Esophagus (tissue), 2 donors: ENCODE measurements around the gene SNX7. TPM values are rescaled to one million over a fixed set of nuclear protein-coding genes. Genes with fewer than 3 reads are reported as not detected.

Experiments used
- H3K27ac ChIP-seq, 2 donors: one replicate each; pipeline ENCODE4 v1.5.1; 2013; ENCODE audit warnings: low read depth in 2 of 2, mild to moderate bottlenecking in 2 of 2, inconsistent platforms in 1 of 2, low read length in 1 of 2, moderate library complexity in 1 of 2
- H3K27me3 ChIP-seq, 2 donors: one replicate each; pipeline ENCODE4 v1.6.1; 2013; ENCODE audit warnings: low read length in 2 of 2, control low read depth in 1 of 2, mild to moderate bottlenecking in 1 of 2; ENCODE audit not compliant: insufficient read depth in 2 of 2, control insufficient read depth in 1 of 2
- H3K36me3 ChIP-seq, 2 donors: one replicate each; pipeline ENCODE4 v1.6.1; 2013; ENCODE audit warnings: low read length in 1 of 2; ENCODE audit not compliant: control insufficient read depth in 2 of 2, insufficient read depth in 2 of 2
- H3K4me1 ChIP-seq, 2 donors: one replicate each; pipeline ENCODE4 v1.6.1; 2013; ENCODE audit warnings: low read length in 1 of 2; ENCODE audit not compliant: control insufficient read depth in 2 of 2, insufficient read depth in 2 of 2
- H3K4me3 ChIP-seq, 2 donors: one replicate each; pipeline ENCODE4 v1.5.1; 2013; ENCODE audit warnings: low read length in 2 of 2, mild to moderate bottlenecking in 2 of 2, low read depth in 1 of 2, moderate library complexity in 1 of 2
- H3K9me3 ChIP-seq, 2 donors: one replicate each; pipeline ENCODE4 v1.6.1; 2013; ENCODE audit warnings: mild to moderate bottlenecking in 2 of 2, low read depth in 1 of 2, low read length in 1 of 2, moderate library complexity in 1 of 2; ENCODE audit not compliant: control insufficient read depth in 2 of 2, insufficient read depth in 1 of 2
- WGBS, 2 donors: extraction: QIAGEN DNeasy Blood & Tissue Kit; methylation state at CpG; one replicate each; pipeline ENCODE4 v1.1.7; 2013; 5-methylcytosine and 5-hydroxymethylcytosine counted together
- polyA plus RNA-seq, 2 donors: library from polyadenylated mRNA; stranded (reverse); fragments of 200-250 nt; gene quantifications; one replicate each; pipeline ENCODE4 v1.2.3, GENCODE V29; 2013
- donor health status: healthy with polysubstance abuse.
- donor health status: Bipolar disorder and iron deficiency.

Gene SNX7
- polyA plus RNA-seq, 2 donors: 2.7 to 14.7 TPM

- H3K4me1 ChIP-seq: no peaks in the 10 kb centered on the region
- no peaks in the 10 kb centered on the region for H3K27me3 ChIP-seq
- 83 to 89% methylated on average over 4 of the region's 4 CpGs for WGBS, 2 donors
- H3K27ac ChIP-seq: no peak overlapping the region
- H3K4me3 ChIP-seq: no peak overlapping the region
- H3K36me3 ChIP-seq: no peaks in the 10 kb centered on the region
- H3K9me3 ChIP-seq: no peaks in the 10 kb centered on the region
Observed at GRCh38 chr1:98706173-98706843, 44.8 kb downstream of the SNX7 start.

- Histone ChIP-seq H3K36me3 (no peaks in the 10 kb centered on the region), H3K4me1 (no peaks in the 10 kb centered on the region), H3K27me3 (no peaks in the 10 kb centered on the region), H3K27ac (no peak overlapping the region), H3K4me3 (no peak overlapping the region), H3K9me3 (no peaks in the 10 kb centered on the region)
Observed at GRCh38 chr1:98707556-98707955, 46.0 kb downstream of the SNX7 start.

- H3K4me3 ChIP-seq: no peak overlapping the region
- no peaks in the 10 kb centered on the region for H3K4me1 ChIP-seq
- H3K36me3 ChIP-seq: no peaks in the 10 kb centered on the region
- H3K27me3 ChIP-seq: no peaks in the 10 kb centered on the region
- no peak overlapping the region for H3K27ac ChIP-seq
- whole genome bisulfite sequencing, 2 donors: 91% methylated on average over 3 of the region's 3 CpGs
- no peaks in the 10 kb centered on the region for H3K9me3 ChIP-seq
Observed at GRCh38 chr1:98709906-98710305, 48.4 kb downstream of the SNX7 start.

GRCh38 chr1:98723574-98723973 lies 62.1 kb downstream of the SNX7 start:
- Histone ChIP-seq H3K4me3 (no peak overlapping the region), H3K36me3 (no peaks in the 10 kb centered on the region), H3K27ac (no peak overlapping the region), H3K27me3 (no peaks in the 10 kb centered on the region), H3K9me3 (no peaks in the 10 kb centered on the region), H3K4me1 (no peaks in the 10 kb centered on the region)
- WGBS, 2 donors: 86 to 87% methylated on average over 8 of the region's 8 CpGs

GRCh38 chr1:98732985-98733781 lies 71.7 kb downstream of the SNX7 start:
- Histone ChIP-seq H3K27ac (no peak overlapping the region), H3K9me3 (no peaks in the 10 kb centered on the region), H3K4me3 (no peak overlapping the region), H3K27me3 (no peaks in the 10 kb centered on the region), H3K36me3 (no peaks in the 10 kb centered on the region), H3K4me1 (no peaks in the 10 kb centered on the region)
- 59 to 67% methylated on average over 9 of the region's 9 CpGs for WGBS, 2 donors

GRCh38 chr1:98733782-98734112 lies 72.2 kb downstream of the SNX7 start:
- no peaks in the 10 kb centered on the region for H3K4me1 ChIP-seq
- no peak overlapping the region for H3K27ac ChIP-seq
- H3K4me3 ChIP-seq: no peak overlapping the region
- H3K36me3 ChIP-seq: no peaks in the 10 kb centered on the region
- H3K9me3 ChIP-seq: no peaks in the 10 kb centered on the region
- H3K27me3 ChIP-seq: no peaks in the 10 kb centered on the region

GRCh38 chr1:98735756-98736155 lies 74.2 kb downstream of the SNX7 start:
- Histone ChIP-seq H3K4me1 (peaks cover 0 to 2% of the 10 kb centered on the region in 2 donors), H3K27me3 (no peaks in the 10 kb centered on the region), H3K4me3 (no peak overlapping the region), H3K9me3 (no peaks in the 10 kb centered on the region), H3K27ac (no peak overlapping the region), H3K36me3 (no peaks in the 10 kb centered on the region)

GRCh38 chr1:98737835-98738234 lies 76.3 kb downstream of the SNX7 start:
- H3K9me3 ChIP-seq: no peaks in the 10 kb centered on the region
- no peak overlapping the region for H3K4me3 ChIP-seq
- no peak overlapping the region for H3K27ac ChIP-seq
- no peaks in the 10 kb centered on the region for H3K27me3 ChIP-seq
- no peaks in the 10 kb centered on the region for H3K36me3 ChIP-seq
- peaks cover 0 to 2% of the 10 kb centered on the region in 2 donors for H3K4me1 ChIP-seq

- peaks cover 0 to 2% of the 10 kb centered on the region in 2 donors for H3K4me1 ChIP-seq
- no peak overlapping the region for H3K27ac ChIP-seq
- WGBS, 2 donors: 55 to 73% methylated on average over 1 of the region's 1 CpG
- H3K9me3 ChIP-seq: no peaks in the 10 kb centered on the region
- H3K36me3 ChIP-seq: no peaks in the 10 kb centered on the region
- H3K27me3 ChIP-seq: no peaks in the 10 kb centered on the region
- H3K4me3 ChIP-seq: no peak overlapping the region
Observed at GRCh38 chr1:98739762-98740161, 78.2 kb downstream of the SNX7 start.

- H3K9me3 ChIP-seq: no peaks in the 10 kb centered on the region
- H3K36me3 ChIP-seq: no peaks in the 10 kb centered on the region
- H3K4me1 ChIP-seq: peaks cover 0 to 2% of the 10 kb centered on the region in 2 donors
- H3K27me3 ChIP-seq: no peaks in the 10 kb centered on the region
- WGBS, 2 donors: 50 to 52% methylated on average over 1 of the region's 1 CpG
- no peak overlapping the region for H3K27ac ChIP-seq
- no peak overlapping the region for H3K4me3 ChIP-seq
Observed at GRCh38 chr1:98741164-98741563, 79.6 kb downstream of the SNX7 start.
